Activated CD4-positive, alpha-beta T cell treated with anti-CD3 and anti-CD28 coated beads, Interleukin-2, amount 50 U/mL, for 48 hours (primary cell): ENCODE results near the gene MSH2.
"Not testable (repeated sequence)": the region's sequence is repeated elsewhere in the genome, so short reads cannot be mapped to it uniquely, and the experiment has no call there.

Experiments
- DNase-seq, 2 experiments: peaks; one replicate each; pipeline ENCODE4 v3.0.0-alpha.2; 2020

The MSH2 gene

GRCh38 chr2:47485751-47486300, 82.9 kb downstream of the MSH2 start:
- DNase-seq = no peak

- no peak for DNase-seq
These were observed 84.0 kb downstream of the MSH2 start for GRCh38 chr2:47486841-47487497.

- DNase-seq = no peak
These were observed 84.5 kb downstream of the MSH2 start for GRCh38 chr2:47487498-47487875.

- no peak for DNase-seq
These were observed 86.1 kb downstream of the MSH2 start for GRCh38 chr2:47488870-47489584.

- no peak for DNase-seq
These were observed 87.5 kb downstream of the MSH2 start for GRCh38 chr2:47490406-47490805.

- no peak for DNase-seq
These were observed 90.5 kb downstream of the MSH2 start for GRCh38 chr2:47493317-47494035.

GRCh38 chr2:47494267-47495130, 91.5 kb downstream of the MSH2 start:
- no peak for DNase-seq

GRCh38 chr2:47497843-47498460, 95.0 kb downstream of the MSH2 start:
- no peak for DNase-seq

GRCh38 chr2:47499093-47499492, 96.1 kb downstream of the MSH2 start:
- DNase-seq = no peak

- DNase-seq = no peak
These were observed 96.8 kb downstream of the MSH2 start for GRCh38 chr2:47499621-47500309.

- DNase-seq = no peak
These were observed 98.6 kb downstream of the MSH2 start for GRCh38 chr2:47501374-47502200.

- not testable (repeated sequence) for DNase-seq
These were observed 99.5 kb downstream of the MSH2 start for GRCh38 chr2:47502498-47502897.

GRCh38 chr2:47503481-47504070, 100.6 kb downstream of the MSH2 start:
- no peak for DNase-seq

GRCh38 chr2:47504174-47504810, 101.3 kb downstream of the MSH2 start:
- no peak for DNase-seq

- DNase-seq = no peak
These were observed 103.1 kb downstream of the MSH2 start for GRCh38 chr2:47506024-47506423.

GRCh38 chr2:47506436-47506835, 103.5 kb downstream of the MSH2 start:
- no peak for DNase-seq

- DNase-seq = no peak
These were observed 105.1 kb downstream of the MSH2 start for GRCh38 chr2:47508080-47508479.

GRCh38 chr2:47508641-47509040, 105.7 kb downstream of the MSH2 start:
- no peak for DNase-seq

GRCh38 chr2:47509250-47509649, 106.3 kb downstream of the MSH2 start:
- DNase-seq = no peak
